HCT116 (cell line): ENCODE data around the gene DNAL4. TPM values are rescaled to one million over a fixed set of nuclear protein-coding genes. Genes with fewer than 3 reads are reported as not detected.

Experiments
- ATAC-seq: fragments of 200-7000 bp; cut with Tn5 transposase; 2 replicates; pipeline ENCODE4 v1.9.1; 2020; ENCODE audit warnings: mild to moderate bottlenecking, moderate library complexity
- BruUV-seq: library from RNA; stranded (reverse); fragments of 400-500 nt; replicated peaks from 2 replicates; lab custom pipeline; 2021; lab: Mats Ljungman, UMichigan
- CTCF ChIA-PET: fragments of 300-600 bp; sonication (Branson Sonifier 250); formaldehyde crosslinking; loops from one replicate; lab custom pipeline; 2021; ENCODE audit warnings: antibody characterized with exemption; lab: Charles Lee
- POLR2A ChIA-PET: fragments of 300-600, 350-600 bp; sonication (Branson Sonifier 250); formaldehyde crosslinking; loops from one replicate; lab custom pipeline; 2021; ENCODE audit warnings: antibody characterized with exemption; lab: Charles Lee
- RAD21 ChIA-PET, 2 experiments: fragments of 300-600 bp; sonication (Branson Sonifier 250); formaldehyde crosslinking; loops; one replicate each; lab custom pipeline; 2023; ENCODE audit warnings: low total read pairs in 2 of 2; ENCODE audit not compliant: uncharacterized antibody in 2 of 2, unreplicated experiment in 2 of 2, low non-redundant PET in 1 of 2; lab: Charles Lee
- DNase-seq: peaks from one replicate; pipeline ENCODE4 v3.0.0-alpha.2; 2010; ENCODE audit warnings: low read depth, low spot score
- H2AFZ ChIP-seq: fragments of 200-600 bp; shearing (Covaris generic), sonication (generic); 2 replicates; pipeline ENCODE4 v1.6.1; 2017; ENCODE audit warnings: low read depth, mixed run types, mixed read lengths, antibody characterized with exemption, low read length; ENCODE audit not compliant: poor library complexity, severe bottlenecking
- H3K27ac ChIP-seq: 2 replicates; pipeline ENCODE4 v1.5.1; 2012; ENCODE audit warnings: low read depth, low read length
- H3K27me3 ChIP-seq: fragments of 200-600 bp; sonication (generic); 2 replicates; pipeline ENCODE4 v1.6.1; 2016; ENCODE audit warnings: mixed run types, low read length, mixed read lengths; ENCODE audit not compliant: insufficient read depth
- H3K36me3 ChIP-seq, 2 experiments: fragments of 200-500 bp in 1 of 2; fragments of 200-600 bp in 1 of 2; sonication (Bioruptor generic) in 1 of 2; sonication (generic) in 1 of 2; 2 replicates each; pipeline versions ENCODE4 v1.5.1 to v1.6.1; 2014 to 2016; ENCODE audit warnings: low read length in 2 of 2, inconsistent platforms in 1 of 2, mixed read lengths in 1 of 2, mixed run types in 1 of 2; ENCODE audit not compliant: insufficient read depth in 2 of 2, control insufficient read depth in 1 of 2
- H3K4me1 ChIP-seq, 2 experiments: fragments of 200-600 bp in 1 of 2; sonication (generic) in 1 of 2; 2 replicates each; pipeline versions ENCODE4 v1.5.1 to v1.6.1; 2012 to 2017; ENCODE audit warnings: low read length in 2 of 2, inconsistent platforms in 1 of 2, mild to moderate bottlenecking in 1 of 2, mixed read lengths in 1 of 2, mixed run types in 1 of 2, moderate library complexity in 1 of 2; ENCODE audit not compliant: insufficient read depth in 2 of 2, control insufficient read depth in 1 of 2
- H3K4me2 ChIP-seq: fragments of 200-600 bp; sonication (generic); 2 replicates; pipeline ENCODE4 v1.6.1; 2017; ENCODE audit warnings: mixed run types, low read length, mixed read lengths
- H3K4me3 ChIP-seq, 2 experiments: fragments of 200-600 bp in 1 of 2; sonication (generic) in 1 of 2; replicated peaks in 1 of 2; 2 replicates each; pipeline ENCODE4 v1.5.1; 2011 to 2016; ENCODE audit warnings: low read length in 2 of 2, control low read depth in 1 of 2, low read depth in 1 of 2, mild to moderate bottlenecking in 1 of 2, mixed read lengths in 1 of 2, mixed run types in 1 of 2
- H3K79me2 ChIP-seq: fragments of 200-600 bp; sonication (generic); 2 replicates; pipeline ENCODE4 v1.6.1; 2017; ENCODE audit warnings: mild to moderate bottlenecking, mixed run types, low read length, moderate library complexity, mixed read lengths; ENCODE audit not compliant: insufficient read depth
- H3K9ac ChIP-seq: fragments of 200-600 bp; sonication (generic); 2 replicates; pipeline ENCODE4 v1.6.1; 2016; ENCODE audit warnings: low read length, mixed read lengths
- H3K9me2 ChIP-seq: fragments of 200-600 bp; sonication (generic), shearing (Covaris generic); 2 replicates; pipeline ENCODE4 v1.6.1; 2017; ENCODE audit warnings: mixed run types, mild to moderate bottlenecking, moderate library complexity; ENCODE audit not compliant: insufficient read depth
- H3K9me3 ChIP-seq, 2 experiments: fragments of 200-500 bp in 1 of 2; fragments of 200-600 bp in 1 of 2; sonication (Bioruptor generic) in 1 of 2; sonication (generic) in 1 of 2; 2 replicates each; pipeline ENCODE4 v1.6.1; 2014 to 2017; ENCODE audit warnings: low read length in 2 of 2, mixed read lengths in 2 of 2, inconsistent platforms in 1 of 2, low read depth in 1 of 2, mild to moderate bottlenecking in 1 of 2, mixed run types in 1 of 2, moderate library complexity in 1 of 2; ENCODE audit not compliant: control insufficient read depth in 1 of 2, insufficient read depth in 1 of 2
- H4K20me1 ChIP-seq: fragments of 200-600 bp; sonication (generic), shearing (Covaris generic); 2 replicates; pipeline ENCODE4 v1.6.1; 2017; ENCODE audit warnings: mixed run types, mild to moderate bottlenecking, moderate library complexity; ENCODE audit not compliant: insufficient read depth
- EZH2phosphoT487 ChIP-seq: fragments of 200-600 bp; IDR thresholded peaks from 2 replicates; pipeline ENCODE4 v1.6.1; 2018; ENCODE audit warnings: antibody characterized with exemption, borderline replicate concordance
- POLR2AphosphoS5 ChIP-seq: IDR thresholded peaks from 2 replicates; pipeline ENCODE4 v1.6.1; 2011; ENCODE audit warnings: mild to moderate bottlenecking, low read depth, low read length, moderate library complexity
- SP1 ChIP-seq: IDR thresholded peaks from 2 replicates; pipeline ENCODE4 v1.6.1; 2012; ENCODE audit warnings: low read depth
- SRF ChIP-seq: IDR thresholded peaks from 2 replicates; pipeline ENCODE4 v1.6.1; 2012; ENCODE audit warnings: low read depth
- ZNF274 ChIP-seq: fragments of 200-500 bp; sonication (Bioruptor generic); IDR thresholded peaks from 2 replicates; pipeline ENCODE4 v1.6.1; 2014; ENCODE audit warnings: mild to moderate bottlenecking, low read depth, low read length, inconsistent platforms
- intact Hi-C: fragments of 100-400 bp; cut with micrococcal nuclease; formaldehyde crosslinking; loops from 2 replicates; pipeline ENCODE4 v1.10.0; 2022
- total RNA-seq: library from RNA; stranded (reverse); gene quantifications from one replicate; pipeline ENCODE4 v1.2.1, GENCODE V29; 2021; ENCODE audit not compliant: unreplicated experiment
- TF ChIP-seq, protein P1 (sequence below): IDR thresholded peaks from 2 replicates; pipeline ENCODE4 v1.6.1; 2012; ENCODE audit warnings: low read depth
- TF ChIP-seq, protein P2 (sequence below), 3 experiments: fragments of 200-600 bp in 1 of 3; sonication (generic) in 1 of 3; IDR thresholded peaks in 2 of 3; conservative IDR thresholded peaks in 1 of 3; 2 replicates each; pipeline ENCODE4 v1.5.1; 2012 to 2017; ENCODE audit warnings: low read depth in 2 of 3, low read length in 2 of 3, antibody characterized with exemption in 1 of 3, borderline replicate concordance in 1 of 3, control low read depth in 1 of 3, mild to moderate bottlenecking in 1 of 3, mixed read lengths in 1 of 3, mixed run types in 1 of 3, moderate library complexity in 1 of 3; ENCODE audit not compliant: insufficient read depth in 1 of 3
- TF ChIP-seq, protein P3 (sequence below): IDR thresholded peaks from 2 replicates; pipeline ENCODE4 v1.6.1; 2012

DNAL4 gene
- total RNA-seq, 1 experiment from 2014 or later, result 18.3 TPM

DNA sequence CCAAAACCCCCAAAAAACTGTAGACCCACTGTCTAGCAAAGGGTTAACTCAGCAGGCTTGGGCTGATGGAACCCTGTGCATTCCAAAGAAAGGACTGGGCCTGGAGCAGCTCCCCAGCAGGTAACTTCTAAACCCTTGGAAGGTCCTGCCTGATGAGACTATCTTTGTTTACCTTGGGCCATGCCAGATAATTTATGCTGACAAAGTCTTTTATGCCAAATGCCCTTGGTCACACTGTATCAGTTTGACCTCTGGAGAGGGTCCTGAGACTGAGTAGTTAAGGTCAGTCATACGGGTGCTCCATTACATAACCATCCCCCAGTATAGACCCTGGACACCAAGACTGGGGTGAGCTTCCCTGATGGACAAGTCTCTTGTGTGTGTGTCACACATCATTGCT lies 21.9 kb upstream of the DNAL4 start:
- H3K9me2 ChIP-seq, result no peaks in the 10 kb centered on the region
- H3K27me3 ChIP-seq, result peaks cover 10% of the 10 kb centered on the region; the same call in 1 of the 2 replicates
- no peak overlapping the region for H3K4me2 ChIP-seq
- no peaks in the 10 kb centered on the region for H3K4me1 ChIP-seq
- no peak for DNase-seq
- ATAC-seq, result no peak
- no TSS peak for BruUV-seq
- RAD21 ChIA-PET, result no interaction called here
- H3K4me3 ChIP-seq, result no peak overlapping the region
- intact Hi-C loops, result no loop called here
- CTCF ChIA-PET, result no interaction called here
- POLR2A ChIA-PET, result no interaction called here
- H4K20me1 ChIP-seq, result no peaks in the 10 kb centered on the region
- H3K36me3 ChIP-seq, result no peaks in the 10 kb centered on the region
- H3K9ac ChIP-seq, result no peak overlapping the region
- no peaks in the 10 kb centered on the region for H3K9me3 ChIP-seq
- no peak overlapping the region for H2AFZ ChIP-seq
- H3K79me2 ChIP-seq, result no peaks in the 10 kb centered on the region
- TF ChIP-seq, protein P1, sequence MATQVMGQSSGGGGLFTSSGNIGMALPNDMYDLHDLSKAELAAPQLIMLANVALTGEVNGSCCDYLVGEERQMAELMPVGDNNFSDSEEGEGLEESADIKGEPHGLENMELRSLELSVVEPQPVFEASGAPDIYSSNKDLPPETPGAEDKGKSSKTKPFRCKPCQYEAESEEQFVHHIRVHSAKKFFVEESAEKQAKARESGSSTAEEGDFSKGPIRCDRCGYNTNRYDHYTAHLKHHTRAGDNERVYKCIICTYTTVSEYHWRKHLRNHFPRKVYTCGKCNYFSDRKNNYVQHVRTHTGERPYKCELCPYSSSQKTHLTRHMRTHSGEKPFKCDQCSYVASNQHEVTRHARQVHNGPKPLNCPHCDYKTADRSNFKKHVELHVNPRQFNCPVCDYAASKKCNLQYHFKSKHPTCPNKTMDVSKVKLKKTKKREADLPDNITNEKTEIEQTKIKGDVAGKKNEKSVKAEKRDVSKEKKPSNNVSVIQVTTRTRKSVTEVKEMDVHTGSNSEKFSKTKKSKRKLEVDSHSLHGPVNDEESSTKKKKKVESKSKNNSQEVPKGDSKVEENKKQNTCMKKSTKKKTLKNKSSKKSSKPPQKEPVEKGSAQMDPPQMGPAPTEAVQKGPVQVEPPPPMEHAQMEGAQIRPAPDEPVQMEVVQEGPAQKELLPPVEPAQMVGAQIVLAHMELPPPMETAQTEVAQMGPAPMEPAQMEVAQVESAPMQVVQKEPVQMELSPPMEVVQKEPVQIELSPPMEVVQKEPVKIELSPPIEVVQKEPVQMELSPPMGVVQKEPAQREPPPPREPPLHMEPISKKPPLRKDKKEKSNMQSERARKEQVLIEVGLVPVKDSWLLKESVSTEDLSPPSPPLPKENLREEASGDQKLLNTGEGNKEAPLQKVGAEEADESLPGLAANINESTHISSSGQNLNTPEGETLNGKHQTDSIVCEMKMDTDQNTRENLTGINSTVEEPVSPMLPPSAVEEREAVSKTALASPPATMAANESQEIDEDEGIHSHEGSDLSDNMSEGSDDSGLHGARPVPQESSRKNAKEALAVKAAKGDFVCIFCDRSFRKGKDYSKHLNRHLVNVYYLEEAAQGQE, result no peak
- TF ChIP-seq SP1 (no peak), ZNF274 (no peak), POLR2AphosphoS5 (no peak), SRF (no peak), EZH2phosphoT487 (no peak)
- TF ChIP-seq, protein P2, sequence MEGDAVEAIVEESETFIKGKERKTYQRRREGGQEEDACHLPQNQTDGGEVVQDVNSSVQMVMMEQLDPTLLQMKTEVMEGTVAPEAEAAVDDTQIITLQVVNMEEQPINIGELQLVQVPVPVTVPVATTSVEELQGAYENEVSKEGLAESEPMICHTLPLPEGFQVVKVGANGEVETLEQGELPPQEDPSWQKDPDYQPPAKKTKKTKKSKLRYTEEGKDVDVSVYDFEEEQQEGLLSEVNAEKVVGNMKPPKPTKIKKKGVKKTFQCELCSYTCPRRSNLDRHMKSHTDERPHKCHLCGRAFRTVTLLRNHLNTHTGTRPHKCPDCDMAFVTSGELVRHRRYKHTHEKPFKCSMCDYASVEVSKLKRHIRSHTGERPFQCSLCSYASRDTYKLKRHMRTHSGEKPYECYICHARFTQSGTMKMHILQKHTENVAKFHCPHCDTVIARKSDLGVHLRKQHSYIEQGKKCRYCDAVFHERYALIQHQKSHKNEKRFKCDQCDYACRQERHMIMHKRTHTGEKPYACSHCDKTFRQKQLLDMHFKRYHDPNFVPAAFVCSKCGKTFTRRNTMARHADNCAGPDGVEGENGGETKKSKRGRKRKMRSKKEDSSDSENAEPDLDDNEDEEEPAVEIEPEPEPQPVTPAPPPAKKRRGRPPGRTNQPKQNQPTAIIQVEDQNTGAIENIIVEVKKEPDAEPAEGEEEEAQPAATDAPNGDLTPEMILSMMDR (IDR thresholded peaks at IDR 0.05 in 2 of 3, conservative IDR thresholded peaks at IDR 0.05 in 1 of 3; ENCODE audit: borderline replicate concordance in 1 of 3, insufficient read depth in 1 of 3, low read depth in 2 of 3, low read length in 2 of 3), result no peak
- TF ChIP-seq, protein P3, sequence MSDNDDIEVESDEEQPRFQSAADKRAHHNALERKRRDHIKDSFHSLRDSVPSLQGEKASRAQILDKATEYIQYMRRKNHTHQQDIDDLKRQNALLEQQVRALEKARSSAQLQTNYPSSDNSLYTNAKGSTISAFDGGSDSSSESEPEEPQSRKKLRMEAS, result no peak
- no peak overlapping the region for H3K27ac ChIP-seq
